ENCODE data around the gene UBC.

DNA sequence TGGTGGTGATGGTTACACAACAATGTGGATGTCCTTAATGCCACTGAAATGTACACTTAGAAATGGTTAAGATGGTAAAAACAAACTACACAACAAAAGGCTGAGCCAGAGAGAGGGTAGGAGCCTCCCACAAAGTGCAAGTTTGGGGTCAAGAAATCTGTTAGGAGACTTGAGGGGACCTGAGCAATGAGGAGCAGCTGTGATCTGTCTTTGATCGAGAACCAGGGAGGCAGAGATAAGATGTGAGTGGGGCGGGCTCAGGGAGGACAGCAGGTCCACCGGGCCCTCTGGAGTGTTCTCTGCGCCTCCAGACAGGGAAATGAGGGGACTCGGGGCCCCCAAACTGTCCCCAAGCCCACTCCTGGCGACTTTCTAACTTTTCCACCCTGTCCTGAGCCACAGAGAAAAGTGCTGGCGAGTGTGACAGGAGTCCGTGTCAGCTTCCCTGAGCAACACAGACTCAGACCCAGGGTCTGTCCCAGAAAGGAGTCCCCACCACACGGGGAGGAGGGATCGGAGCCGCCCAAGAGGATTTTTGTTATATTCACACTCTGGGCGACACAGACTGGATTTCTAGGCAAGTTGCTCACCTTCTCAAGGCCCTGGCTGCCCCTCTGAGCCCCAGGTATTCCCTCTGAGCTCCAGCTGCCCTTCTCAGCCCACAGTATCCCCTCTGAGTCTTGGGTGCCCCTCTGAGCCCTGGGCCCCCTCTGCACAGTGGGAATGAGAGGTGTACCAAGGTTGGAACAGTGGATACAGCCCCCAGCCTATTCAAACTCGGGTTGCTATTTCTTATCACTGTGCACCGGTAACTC is 39.3 kb downstream of the UBC start:
- TF ChIP-seq ZNF324 (tag by site-specific recombination; IDR thresholded peaks at IDR 0.05) (no peak), CTCF (tag by site-specific recombination; IDR thresholded peaks at IDR 0.05) (no peak), REST (tag by site-specific recombination; IDR thresholded peaks at IDR 0.05) (no peak), HOXC10 (CRISPR knock-in tag; IDR thresholded peaks at IDR 0.05) (no peak), ZNF530 (tag by site-specific recombination; IDR thresholded peaks at IDR 0.05; ENCODE audit: low read depth) (no peak), PRDM1 (tag by site-specific recombination; IDR thresholded peaks at IDR 0.05) (no peak), ZSCAN16 (tag by site-specific recombination; IDR thresholded peaks at IDR 0.05) (no peak), SCRT2 (tag by site-specific recombination; IDR thresholded peaks at IDR 0.05) (no peak), ZNF174 (tag by site-specific recombination; IDR thresholded peaks at IDR 0.05) (no peak), ZNF248 (tag by site-specific recombination; IDR thresholded peaks at IDR 0.05) (no peak), ZNF335 (tag by site-specific recombination; conservative IDR thresholded peaks at IDR 0.05) (no peak), SALL2 (tag by site-specific recombination; IDR thresholded peaks at IDR 0.05; ENCODE audit: borderline replicate concordance) (no peak)

All from HEK293 (cell line).